ENCODE data around the gene PRKCH. TPM values are rescaled to one million over a fixed set of nuclear protein-coding genes. Genes with fewer than 3 reads are reported as not detected.

The PRKCH gene
- total RNA-seq, 1 experiment from 2014 or later, result 2.3 TPM

Other genes with a start within 250 kb of the PRKCH start
- not detected in 2 replicates for gene TMEM30B, start 40.2 kb upstream of the PRKCH start, total RNA-seq (2014; rRNA removed; shearing (Covaris generic))